ENCODE measurements around the gene NDE1.

DNA sequence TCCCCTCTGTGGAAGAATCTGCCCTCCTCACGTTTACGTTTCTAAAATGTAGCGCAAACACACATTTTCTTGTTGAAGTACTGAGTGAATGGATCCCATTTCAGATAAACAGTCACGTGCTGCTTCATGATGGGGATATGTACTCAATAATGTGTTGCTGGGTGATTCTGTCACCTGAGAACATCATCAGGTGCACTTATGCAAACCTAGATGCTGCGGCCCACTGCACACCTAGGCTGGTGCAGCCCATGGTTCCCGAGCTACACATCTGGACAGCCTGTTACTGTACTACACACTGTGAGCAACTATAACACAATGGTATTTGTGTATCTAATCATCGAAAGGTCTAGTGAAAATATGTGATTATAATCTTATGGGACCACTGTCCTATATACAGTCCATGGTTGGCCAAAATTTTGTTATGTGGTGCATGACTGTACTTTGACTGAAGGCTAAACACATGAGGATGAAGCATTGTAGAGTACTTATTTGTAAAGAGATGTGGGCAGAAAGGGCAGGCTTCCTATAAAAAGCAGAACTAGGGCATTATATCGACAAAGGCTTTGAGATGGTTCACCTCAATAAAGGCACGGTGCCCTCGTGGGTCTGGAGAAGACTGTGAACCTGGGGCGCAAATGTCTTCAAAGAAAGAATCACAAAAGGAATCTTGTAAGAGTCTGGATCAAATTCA is 33.4 kb upstream of the NDE1 start:
- TF ChIP-seq, protein P1, sequence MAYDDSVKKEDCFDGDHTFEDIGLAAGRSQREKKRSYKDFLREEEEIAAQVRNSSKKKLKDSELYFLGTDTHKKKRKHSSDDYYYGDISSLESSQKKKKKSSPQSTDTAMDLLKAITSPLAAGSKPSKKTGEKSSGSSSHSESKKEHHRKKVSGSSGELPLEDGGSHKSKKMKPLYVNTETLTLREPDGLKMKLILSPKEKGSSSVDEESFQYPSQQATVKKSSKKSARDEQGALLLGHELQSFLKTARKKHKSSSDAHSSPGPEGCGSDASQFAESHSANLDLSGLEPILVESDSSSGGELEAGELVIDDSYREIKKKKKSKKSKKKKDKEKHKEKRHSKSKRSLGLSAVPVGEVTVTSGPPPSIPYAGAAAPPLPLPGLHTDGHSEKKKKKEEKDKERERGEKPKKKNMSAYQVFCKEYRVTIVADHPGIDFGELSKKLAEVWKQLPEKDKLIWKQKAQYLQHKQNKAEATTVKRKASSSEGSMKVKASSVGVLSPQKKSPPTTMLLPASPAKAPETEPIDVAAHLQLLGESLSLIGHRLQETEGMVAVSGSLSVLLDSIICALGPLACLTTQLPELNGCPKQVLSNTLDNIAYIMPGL (CRISPR knock-in tag; IDR thresholded peaks at IDR 0.05; ENCODE audit: borderline replicate concordance) = no peak
- TF ChIP-seq ZFP36 (IDR thresholded peaks at IDR 0.05; ENCODE audit: borderline replicate concordance, partially characterized antibody) (no peak), ESRRA (IDR thresholded peaks at IDR 0.05; ENCODE audit: borderline replicate concordance, low read length) (no peak), RNF2 (IDR thresholded peaks at IDR 0.05; ENCODE audit: borderline replicate concordance, low read depth) (no peak), POLR2AphosphoS2 (conservative IDR thresholded peaks at IDR 0.05; ENCODE audit: low read length) (no peak), RFX5 (IDR thresholded peaks at IDR 0.05) (no peak), POLR2A (IDR thresholded peaks at IDR 0.05; ENCODE audit: low read length) (no peak), HOXB5 (CRISPR knock-in tag; IDR thresholded peaks at IDR 0.05) (no peak), NR3C1 (IDR thresholded peaks at IDR 0.05) (no peak)
- TF ChIP-seq, protein P2, sequence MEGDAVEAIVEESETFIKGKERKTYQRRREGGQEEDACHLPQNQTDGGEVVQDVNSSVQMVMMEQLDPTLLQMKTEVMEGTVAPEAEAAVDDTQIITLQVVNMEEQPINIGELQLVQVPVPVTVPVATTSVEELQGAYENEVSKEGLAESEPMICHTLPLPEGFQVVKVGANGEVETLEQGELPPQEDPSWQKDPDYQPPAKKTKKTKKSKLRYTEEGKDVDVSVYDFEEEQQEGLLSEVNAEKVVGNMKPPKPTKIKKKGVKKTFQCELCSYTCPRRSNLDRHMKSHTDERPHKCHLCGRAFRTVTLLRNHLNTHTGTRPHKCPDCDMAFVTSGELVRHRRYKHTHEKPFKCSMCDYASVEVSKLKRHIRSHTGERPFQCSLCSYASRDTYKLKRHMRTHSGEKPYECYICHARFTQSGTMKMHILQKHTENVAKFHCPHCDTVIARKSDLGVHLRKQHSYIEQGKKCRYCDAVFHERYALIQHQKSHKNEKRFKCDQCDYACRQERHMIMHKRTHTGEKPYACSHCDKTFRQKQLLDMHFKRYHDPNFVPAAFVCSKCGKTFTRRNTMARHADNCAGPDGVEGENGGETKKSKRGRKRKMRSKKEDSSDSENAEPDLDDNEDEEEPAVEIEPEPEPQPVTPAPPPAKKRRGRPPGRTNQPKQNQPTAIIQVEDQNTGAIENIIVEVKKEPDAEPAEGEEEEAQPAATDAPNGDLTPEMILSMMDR (IDR thresholded peaks at IDR 0.05) = no peak

Data from A549 (cell line).